Activated T-cell treated with anti-CD3 and anti-CD28 coated beads, Interleukin-2, amount 50 U/mL, for 48 hours (primary cell): Measurements from ENCODE around the gene FAM149A.

Experiments used
- DNase-seq, 2 experiments: peaks; one replicate each; pipeline ENCODE4 v3.0.0-alpha.2; 2020

FAM149A gene

DNA sequence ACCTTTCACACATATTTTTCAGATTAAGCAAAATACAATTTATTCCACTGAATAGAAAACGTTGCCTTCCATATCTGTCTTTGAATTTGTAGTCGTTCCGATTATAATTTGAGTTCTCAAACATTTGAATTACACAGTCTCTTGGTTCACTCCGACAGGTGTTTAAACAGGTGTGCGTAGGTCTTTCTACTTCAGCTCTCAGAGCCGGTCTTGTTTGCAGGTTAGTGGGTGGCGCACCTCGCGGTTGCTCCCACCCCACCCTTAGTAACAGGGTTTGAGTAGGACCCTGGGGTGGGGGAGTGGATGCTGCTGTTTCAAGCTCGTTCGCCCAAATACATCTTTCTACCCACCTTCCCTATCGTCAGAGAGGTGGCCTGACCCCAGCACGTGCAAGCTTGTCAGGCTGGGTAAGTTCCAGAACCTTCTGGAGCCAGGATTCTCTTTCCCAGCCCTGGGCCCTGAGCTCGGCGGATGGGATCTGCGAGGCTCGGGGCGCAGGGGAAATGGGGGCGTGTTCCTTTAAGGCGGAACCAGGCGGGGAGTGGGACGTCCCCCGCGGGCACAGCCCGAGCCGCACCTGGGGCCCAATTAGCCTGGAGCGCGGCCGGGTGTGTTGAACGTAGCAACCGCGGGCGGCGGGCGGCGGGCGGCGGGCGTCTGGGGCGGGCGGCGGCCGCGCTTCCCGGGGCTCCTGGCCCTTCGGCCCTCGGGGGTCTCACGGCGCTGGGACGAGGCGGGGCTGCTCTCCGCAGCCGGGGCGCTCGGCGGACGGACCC, at the start of gene FAM149A:
TSS of gene FAM149A (plus strand) at position 591 of the 776 bp plus-strand sequence.
- DNase-seq: peak; percentile 44 to 48

DNA sequence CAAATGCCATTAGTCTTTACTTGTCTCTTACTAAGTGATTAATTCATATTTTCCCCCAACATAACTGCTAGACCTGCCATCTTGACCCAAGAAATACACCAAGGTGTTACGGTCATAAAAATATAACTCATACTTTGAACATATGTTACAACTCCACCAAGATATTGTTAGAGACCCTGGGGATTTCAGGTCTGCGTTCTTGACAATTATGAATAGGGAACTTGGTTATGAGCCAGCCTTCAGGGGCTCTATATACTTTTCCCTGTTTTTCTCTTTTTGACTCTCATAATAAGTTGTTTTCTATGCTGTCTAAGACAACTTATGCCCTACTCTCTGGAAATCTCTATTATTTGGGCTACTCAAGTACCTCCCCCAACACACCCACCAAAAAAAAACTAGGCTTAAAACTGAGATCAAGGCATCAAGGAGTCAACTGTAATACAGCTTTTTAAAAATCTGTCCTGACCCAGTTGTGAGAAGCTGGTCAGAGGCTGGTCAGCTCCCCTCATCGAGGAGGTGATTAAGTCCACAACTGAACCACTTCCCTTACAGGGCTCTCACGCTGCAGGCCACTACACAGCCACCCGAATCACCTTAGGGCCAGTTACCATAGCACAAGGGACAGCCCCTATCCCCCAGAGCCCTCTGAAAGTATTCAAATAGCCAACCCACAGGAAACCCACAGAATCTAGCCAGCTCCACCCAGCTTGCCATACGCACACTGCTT, 46.1 kb upstream of the FAM149A start:
- DNase-seq: no peak

DNA sequence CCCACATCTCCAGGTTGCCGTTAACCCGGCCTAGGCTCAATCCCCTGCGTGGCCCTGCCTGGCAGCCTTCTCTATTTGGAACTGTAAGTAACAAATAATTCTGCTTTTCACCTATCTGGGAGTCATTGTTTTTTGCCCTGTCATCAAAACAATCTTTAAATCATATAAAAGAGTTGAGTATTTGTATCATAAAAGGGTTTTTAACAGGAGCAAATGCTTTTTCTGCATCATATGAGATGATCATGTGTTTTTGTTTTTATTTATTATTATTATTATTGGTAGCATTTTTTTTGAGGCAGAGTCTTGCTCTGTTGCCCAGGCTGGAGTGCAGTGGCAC, 45.6 kb upstream of the FAM149A start:
- no peak for DNase-seq

GRCh38 chr4:186061921-186062320, 42.6 kb upstream of the FAM149A start:
- DNase-seq: no peak

DNA sequence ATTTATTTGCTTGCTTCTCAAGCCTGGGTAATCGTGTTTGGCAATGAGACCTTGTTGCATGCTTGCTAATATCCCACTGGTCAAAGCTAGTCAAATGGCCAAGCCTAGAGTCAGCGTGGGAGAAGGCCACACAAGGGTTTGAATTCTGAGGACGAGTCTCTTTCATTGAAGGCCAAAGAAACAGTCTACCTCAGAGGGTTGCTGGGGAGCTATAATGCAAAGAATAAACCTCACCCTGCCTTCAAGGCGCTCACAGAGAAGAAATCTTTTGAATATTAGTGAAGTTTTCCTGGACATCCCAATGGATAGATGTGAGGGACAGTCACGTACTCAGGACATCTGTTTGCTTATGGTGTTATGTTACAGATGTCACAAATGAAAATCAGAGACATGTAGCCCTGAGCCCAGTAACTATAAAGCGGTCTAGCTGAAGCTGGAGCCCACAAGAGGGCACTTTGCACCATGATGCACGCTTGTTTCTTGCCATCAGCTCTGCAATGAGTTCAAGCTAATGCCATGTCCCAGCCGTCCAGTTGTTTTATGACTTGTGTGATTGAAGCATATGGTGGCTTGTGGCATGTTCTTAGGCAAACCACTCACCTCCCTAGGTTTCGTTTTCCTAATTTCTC, 36.6 kb upstream of the FAM149A start:
- DNase-seq: peak; percentile 21 to 24

GRCh38 chr4:186068581-186069348, 35.7 kb upstream of the FAM149A start, which contains the start of gene TLR3:
TSS of gene TLR3 (plus strand) at chr4:186069156. CDS start at chr4:186076620, 7,464 bp downstream.
- no peak for DNase-seq

DNA sequence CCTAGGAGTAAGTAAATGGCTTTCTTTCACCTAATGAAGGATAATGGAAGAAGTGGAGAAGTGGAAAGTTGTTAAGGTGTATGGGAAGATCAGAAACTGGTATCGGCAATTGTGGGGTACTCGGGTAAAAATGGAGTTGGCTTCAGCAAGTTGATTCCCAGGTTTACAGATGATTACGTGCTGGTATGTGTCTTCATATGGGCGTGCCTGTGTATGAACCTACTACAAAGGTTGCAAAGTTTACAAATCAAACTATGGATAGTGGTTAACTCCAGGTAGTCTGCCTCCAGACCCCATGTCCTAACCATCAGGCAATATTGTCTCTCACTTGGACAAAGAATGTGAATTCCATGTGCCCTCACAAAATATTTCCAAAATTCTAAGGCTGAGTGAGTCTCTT, 34.8 kb upstream of the FAM149A start:
- DNase-seq: no peak

GRCh38 chr4:186072516-186072915, 32.0 kb upstream of the FAM149A start:
- DNase-seq: no peak

GRCh38 chr4:186074189-186074588, 30.3 kb upstream of the FAM149A start:
- DNase-seq: no peak

DNA sequence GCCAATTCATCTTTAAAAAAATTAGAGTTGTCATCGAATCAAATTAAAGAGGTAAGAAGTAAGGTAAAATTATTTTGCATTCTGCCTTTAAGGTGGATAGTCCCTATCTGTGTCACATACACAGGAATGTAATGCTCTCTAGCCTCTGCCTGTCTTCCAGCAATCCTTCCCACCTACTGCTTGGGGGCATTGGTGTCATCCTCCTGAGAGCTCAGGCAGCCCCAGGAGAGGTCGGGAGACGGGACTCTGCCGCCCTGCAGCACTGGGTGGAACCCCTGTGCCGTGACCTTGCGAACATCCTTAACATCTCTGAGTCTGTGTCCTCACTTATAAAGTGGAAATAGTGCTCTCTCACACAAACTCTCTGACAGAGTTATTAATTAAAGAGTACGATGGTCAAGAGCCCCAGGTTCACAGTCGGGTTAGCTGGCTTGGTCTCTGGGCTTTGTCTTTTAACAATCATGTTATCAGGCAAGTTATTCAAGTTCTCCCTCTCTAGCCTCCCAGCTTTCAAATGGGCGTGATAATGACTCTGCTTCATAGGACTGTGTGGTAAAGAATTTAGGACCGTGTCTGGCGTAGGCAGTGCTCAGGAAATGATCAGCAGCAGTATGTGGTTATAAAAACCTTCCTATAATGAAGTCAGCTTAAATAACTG, 25.4 kb upstream of the FAM149A start:
- no peak for DNase-seq

- no peak for DNase-seq
These were observed 24.8 kb upstream of the FAM149A start for GRCh38 chr4:186079694-186080093.

- DNase-seq: no peak
These were observed 23.2 kb upstream of the FAM149A start for GRCh38 chr4:186081202-186081807.

DNA sequence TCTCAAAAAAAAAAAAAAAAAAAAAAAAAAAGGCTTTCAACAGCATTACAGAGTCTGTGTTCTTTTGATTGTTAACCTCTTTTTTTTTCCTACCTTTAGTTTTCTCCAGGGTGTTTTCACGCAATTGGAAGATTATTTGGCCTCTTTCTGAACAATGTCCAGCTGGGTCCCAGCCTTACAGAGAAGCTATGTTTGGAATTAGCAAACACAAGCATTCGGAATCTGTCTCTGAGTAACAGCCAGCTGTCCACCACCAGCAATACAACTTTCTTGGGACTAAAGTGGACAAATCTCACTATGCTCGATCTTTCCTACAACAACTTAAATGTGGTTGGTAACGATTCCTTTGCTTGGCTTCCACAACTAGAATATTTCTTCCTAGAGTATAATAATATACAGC, 22.3 kb upstream of the FAM149A start:
- no peak for DNase-seq

GRCh38 chr4:186088523-186088922, 16.0 kb upstream of the FAM149A start:
- DNase-seq: no peak

- no peak for DNase-seq
These were observed 12.2 kb upstream of the FAM149A start for GRCh38 chr4:186092296-186092695.

- DNase-seq: no peak
These were observed 9.1 kb upstream of the FAM149A start for GRCh38 chr4:186095406-186095805.

DNA sequence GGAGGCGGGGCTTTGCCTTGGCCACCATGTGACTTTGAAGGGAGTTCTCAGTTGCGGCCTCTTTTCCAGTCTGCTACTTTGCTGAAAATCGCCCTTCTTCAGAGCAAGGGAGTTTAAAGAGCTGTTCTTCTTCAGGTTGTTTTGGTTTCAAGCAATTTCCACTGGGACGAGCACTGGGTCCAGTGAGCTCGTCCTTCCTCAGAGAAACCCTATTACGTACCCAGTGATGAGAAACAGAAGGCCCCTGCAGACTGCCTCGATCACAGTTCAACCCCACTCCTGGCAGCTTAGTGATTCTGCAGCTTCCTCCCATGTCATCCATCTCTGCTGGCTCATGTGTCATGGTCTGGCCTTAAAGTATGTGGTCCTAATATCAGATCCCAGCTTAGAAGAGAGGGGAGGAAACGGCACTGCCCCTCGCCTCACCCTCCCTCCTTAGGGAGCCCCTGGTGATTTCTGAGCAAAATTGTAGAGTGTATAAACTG, 7.8 kb upstream of the FAM149A start:
- no peak for DNase-seq

- no peak for DNase-seq
These were observed 7.1 kb upstream of the FAM149A start for GRCh38 chr4:186097386-186097785.

GRCh38 chr4:186102931-186103330, 1.6 kb upstream of the FAM149A start:
- no peak for DNase-seq

DNA sequence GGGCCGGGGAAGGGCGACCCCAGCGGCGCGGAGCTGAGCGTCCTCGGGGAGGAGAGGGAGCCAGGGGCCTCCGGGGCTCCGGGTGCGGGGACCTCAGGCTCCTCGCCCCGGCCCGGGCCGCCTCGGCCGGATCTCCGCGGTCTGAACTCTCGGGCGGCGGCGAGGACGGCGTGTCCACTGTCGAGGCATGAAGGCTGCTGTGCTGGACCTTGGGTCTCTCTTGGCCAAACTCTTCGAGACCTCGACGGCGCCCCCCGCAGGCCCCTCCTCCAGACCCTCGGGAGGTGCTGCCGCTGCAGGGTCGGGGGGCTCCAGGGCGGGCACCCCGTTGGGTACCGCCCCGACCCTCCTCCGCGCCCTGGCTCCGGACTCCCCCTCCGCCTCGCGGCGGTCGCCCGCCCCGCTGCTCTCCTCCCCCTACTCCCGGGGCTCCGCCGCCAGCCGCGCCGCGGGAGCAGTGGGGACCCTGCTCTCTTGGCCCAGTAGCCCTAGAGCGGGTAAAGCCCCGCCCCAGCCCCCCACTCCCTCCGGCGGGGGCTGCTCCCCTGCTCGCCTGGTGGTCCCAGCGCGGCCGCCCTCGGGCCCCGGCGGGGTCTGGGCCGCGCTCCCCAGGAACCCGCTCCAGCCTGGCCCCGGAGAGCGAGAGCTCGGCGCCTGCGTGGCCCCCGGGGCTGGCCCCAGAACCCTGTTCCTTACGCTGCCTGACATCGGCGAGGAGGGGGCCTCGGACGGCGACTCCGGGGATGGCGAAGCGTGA, 564 bp downstream of the FAM149A start:
- DNase-seq: peak in 1 of 2 experiments; percentile 16

GRCh38 chr4:186105647-186106321, 1.3 kb downstream of the FAM149A start:
- no peak for DNase-seq
